Measurements from ENCODE around the gene MRPL39.
"Not testable (repeated sequence)": the region's sequence is repeated elsewhere in the genome, so short reads cannot be mapped to it uniquely, and the experiment has no call there.

Gene MRPL39

GRCh38 chr21:25607151-25608043, at the start of gene MRPL39:
Gene MRPL39 (minus strand): TSS chr21:25607481. CDS start chr21:25607475, 6 bp downstream.
- DNase-seq (ENCODE audit: low read depth): peak; percentile 80

- DNase-seq (ENCODE audit: low read depth): no peak
Observed at GRCh38 chr21:25656412-25656811, 49.1 kb upstream of the MRPL39 start.

- DNase-seq (ENCODE audit: low read depth): no peak
Observed at GRCh38 chr21:25649146-25649545, 41.9 kb upstream of the MRPL39 start.

- no peak for DNase-seq (ENCODE audit: low read depth)
Observed at GRCh38 chr21:25647647-25648046, 40.4 kb upstream of the MRPL39 start.

GRCh38 chr21:25646474-25646873, 39.2 kb upstream of the MRPL39 start:
- DNase-seq (ENCODE audit: low read depth): no peak

- DNase-seq (ENCODE audit: low read depth): no peak
Observed at GRCh38 chr21:25643486-25643885, 36.2 kb upstream of the MRPL39 start.

- no peak for DNase-seq (ENCODE audit: low read depth)
Observed at GRCh38 chr21:25640943-25641292, 33.6 kb upstream of the MRPL39 start.

- no peak for DNase-seq (ENCODE audit: low read depth)
Observed at GRCh38 chr21:25640202-25640942, 33.1 kb upstream of the MRPL39 start.

GRCh38 chr21:25639551-25640201, 32.4 kb upstream of the MRPL39 start:
- DNase-seq (ENCODE audit: low read depth): no peak

GRCh38 chr21:25638660-25639550, 31.6 kb upstream of the MRPL39 start, which contains the start of gene JAM2:
Gene JAM2 (plus strand): TSS chr21:25639258. CDS start chr21:25639822, 564 bp downstream.
- DNase-seq (ENCODE audit: low read depth): no peak

GRCh38 chr21:25637851-25638659, 30.8 kb upstream of the MRPL39 start:
- DNase-seq (ENCODE audit: low read depth): no peak

GRCh38 chr21:25636727-25637126, 29.4 kb upstream of the MRPL39 start:
- no peak for DNase-seq (ENCODE audit: low read depth)

- DNase-seq (ENCODE audit: low read depth): no peak
Observed at GRCh38 chr21:25635310-25635709, 28.0 kb upstream of the MRPL39 start.

- DNase-seq (ENCODE audit: low read depth): no peak
Observed at GRCh38 chr21:25632296-25632695, 25.0 kb upstream of the MRPL39 start.

GRCh38 chr21:25626757-25627156, 19.5 kb upstream of the MRPL39 start:
- no peak for DNase-seq (ENCODE audit: low read depth)

- DNase-seq (ENCODE audit: low read depth): not testable (repeated sequence)
Observed at GRCh38 chr21:25625776-25626555, 18.7 kb upstream of the MRPL39 start.

- DNase-seq (ENCODE audit: low read depth): no peak
Observed at GRCh38 chr21:25625036-25625435, 17.8 kb upstream of the MRPL39 start.

GRCh38 chr21:25624511-25624910, 17.2 kb upstream of the MRPL39 start:
- DNase-seq (ENCODE audit: low read depth): no peak

GRCh38 chr21:25619198-25619597, 11.9 kb upstream of the MRPL39 start:
- DNase-seq (ENCODE audit: low read depth): no peak

- DNase-seq (ENCODE audit: low read depth): no peak
Observed at GRCh38 chr21:25615880-25616279, 8.6 kb upstream of the MRPL39 start.
